ENCODE measurements around the gene ATG16L2.
"Not testable (repeated sequence)": the region's sequence is repeated elsewhere in the genome, so short reads cannot be mapped to it uniquely, and the experiment has no call there.

The ATG16L2 gene

GRCh38 chr11:72779495-72780128 is 34.6 kb upstream of the ATG16L2 start:
- no peak for DNase-seq (ENCODE audit: low read depth in 1 of 2, low spot score in 1 of 2)

GRCh38 chr11:72780296-72781062 is 33.7 kb upstream of the ATG16L2 start:
- DNase-seq (ENCODE audit: low read depth in 1 of 2, low spot score in 1 of 2): no peak

- no peak for DNase-seq (ENCODE audit: low read depth in 1 of 2, low spot score in 1 of 2)
These were observed 33.2 kb upstream of the ATG16L2 start for GRCh38 chr11:72781063-72781312.

- peak; percentile 21 to 35 for DNase-seq (ENCODE audit: low read depth in 1 of 2, low spot score in 1 of 2)
These were observed 32.7 kb upstream of the ATG16L2 start for GRCh38 chr11:72781313-72782080.

- DNase-seq (ENCODE audit: low read depth in 1 of 2, low spot score in 1 of 2): no peak
These were observed 31.9 kb upstream of the ATG16L2 start for GRCh38 chr11:72782081-72782920.

GRCh38 chr11:72783144-72783905 is 30.9 kb upstream of the ATG16L2 start:
- DNase-seq (ENCODE audit: low read depth in 1 of 2, low spot score in 1 of 2): no peak

GRCh38 chr11:72784662-72785061 is 29.5 kb upstream of the ATG16L2 start:
- DNase-seq (ENCODE audit: low read depth in 1 of 2, low spot score in 1 of 2): no peak

- DNase-seq (ENCODE audit: low read depth in 1 of 2, low spot score in 1 of 2): no peak
These were observed 27.7 kb upstream of the ATG16L2 start for GRCh38 chr11:72786305-72787215.

GRCh38 chr11:72787216-72788104 is 26.8 kb upstream of the ATG16L2 start:
- DNase-seq (ENCODE audit: low read depth in 1 of 2, low spot score in 1 of 2): no peak

- DNase-seq (ENCODE audit: low read depth in 1 of 2, low spot score in 1 of 2): no peak
These were observed 26.0 kb upstream of the ATG16L2 start for GRCh38 chr11:72788241-72788640.

- no peak for DNase-seq (ENCODE audit: low read depth in 1 of 2, low spot score in 1 of 2)
These were observed 24.6 kb upstream of the ATG16L2 start for GRCh38 chr11:72789493-72790131.

- not testable (repeated sequence) for DNase-seq (ENCODE audit: low read depth in 1 of 2, low spot score in 1 of 2)
These were observed 23.0 kb upstream of the ATG16L2 start for GRCh38 chr11:72791228-72791627.

- DNase-seq (ENCODE audit: low read depth in 1 of 2, low spot score in 1 of 2): no peak
These were observed 21.7 kb upstream of the ATG16L2 start for GRCh38 chr11:72792437-72793021.

GRCh38 chr11:72793076-72793424 is 21.2 kb upstream of the ATG16L2 start:
- DNase-seq (ENCODE audit: low read depth in 1 of 2, low spot score in 1 of 2): no peak

GRCh38 chr11:72793425-72794367 is 20.5 kb upstream of the ATG16L2 start, which contains the start of gene STARD10:
Gene STARD10 (minus strand): TSS chr11:72794047. CDS start chr11:72781181, 12,866 bp downstream.
- DNase-seq (ENCODE audit: low read depth in 1 of 2, low spot score in 1 of 2): peak; percentile 87 to 91

- DNase-seq (ENCODE audit: low read depth in 1 of 2, low spot score in 1 of 2): no peak
These were observed 15.8 kb upstream of the ATG16L2 start for GRCh38 chr11:72798361-72798760.

- DNase-seq (ENCODE audit: low read depth in 1 of 2, low spot score in 1 of 2): no peak
These were observed 14.8 kb upstream of the ATG16L2 start for GRCh38 chr11:72799441-72799840.

Data from activated CD4-positive, alpha-beta T cell treated with anti-CD3 and anti-CD28 coated beads, Interleukin-2, amount 50 U/mL, for 24 hours (primary cell).